ENCODE results near the gene PDE1C. TPM values are rescaled to one million over a fixed set of nuclear protein-coding genes. Genes with fewer than 3 reads are reported as not detected.

The PDE1C gene
- total RNA-seq, 2 donors from 2014 or later = not detected

GRCh38 chr7:31744294-31744874 is 325.8 kb downstream of the PDE1C start:
- no peaks in the 10 kb centered on the region for H3K36me3 Mint-ChIP-seq (ENCODE audit: low read depth)
- peaks cover 10% of the 10 kb centered on the region for H3K27me3 Mint-ChIP-seq
- H3K27ac Mint-ChIP-seq = no peak overlapping the region
- peak; percentile 37 for ATAC-seq (replicated peaks)
- no peaks in the 10 kb centered on the region for H3K4me1 Mint-ChIP-seq
- peaks cover 5% of the 10 kb centered on the region for H3K9me3 Mint-ChIP-seq
- H3K4me3 Mint-ChIP-seq = no peak overlapping the region

DNA sequence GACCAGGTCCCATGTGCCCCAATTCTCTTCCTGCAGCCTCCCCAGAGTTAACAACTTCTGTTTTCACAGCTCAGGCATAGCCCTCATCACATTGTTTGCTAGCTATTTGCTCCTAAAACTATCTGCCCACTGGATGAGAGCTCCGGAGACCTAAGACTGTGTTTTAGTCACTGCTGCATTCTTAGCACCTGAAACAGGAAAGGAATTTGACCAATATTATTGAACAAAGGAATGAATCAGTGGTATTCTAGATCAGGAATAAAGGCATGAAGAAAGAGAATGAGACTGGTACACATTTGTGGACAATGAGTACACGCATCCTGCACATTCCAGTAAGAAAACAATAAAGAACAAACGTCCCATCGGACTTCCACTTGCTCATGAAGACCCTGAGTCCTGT is 328.4 kb downstream of the PDE1C start:
- H3K27ac Mint-ChIP-seq = no peak overlapping the region
- H3K27me3 Mint-ChIP-seq = peaks cover 8% of the 10 kb centered on the region
- H3K9me3 Mint-ChIP-seq = no peaks in the 10 kb centered on the region
- no peaks in the 10 kb centered on the region for H3K36me3 Mint-ChIP-seq (ENCODE audit: low read depth)
- no peak for ATAC-seq (replicated peaks)
- no peaks in the 10 kb centered on the region for H3K4me1 Mint-ChIP-seq
- H3K4me3 Mint-ChIP-seq = no peak overlapping the region

- Mint-ChIP-seq H3K4me3 (no peak overlapping the region), H3K9me3 (peaks cover 3% of the 10 kb centered on the region), H3K27ac (no peak overlapping the region), H3K36me3 (ENCODE audit: low read depth) (no peaks in the 10 kb centered on the region), H3K27me3 (no peaks in the 10 kb centered on the region), H3K4me1 (no peaks in the 10 kb centered on the region)
- ATAC-seq (replicated peaks) = no peak
Measured at GRCh38 chr7:31735991-31736982, 333.9 kb downstream of the PDE1C start.

DNA sequence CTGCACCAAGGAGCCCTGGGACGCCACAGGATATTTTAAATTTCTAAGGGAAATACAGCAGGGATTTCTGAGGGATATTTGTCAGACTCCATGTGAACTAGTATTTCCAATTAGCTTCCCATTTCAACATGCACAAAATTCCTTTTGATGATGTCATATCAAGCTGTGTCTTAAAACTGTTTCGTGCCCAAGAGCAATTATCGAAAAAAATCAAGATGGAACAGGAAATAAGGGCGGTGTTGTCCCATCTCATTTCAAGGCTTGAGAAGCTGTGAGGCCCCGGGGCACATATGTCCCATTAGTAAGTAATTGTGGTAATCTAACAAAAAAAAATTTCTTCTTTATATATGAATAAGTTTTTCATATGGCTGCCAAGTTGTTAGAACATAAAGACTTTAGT is 335.8 kb downstream of the PDE1C start:
- Mint-ChIP-seq H3K4me1 (no peaks in the 10 kb centered on the region), H3K27me3 (no peaks in the 10 kb centered on the region), H3K27ac (no peak overlapping the region), H3K4me3 (no peak overlapping the region), H3K9me3 (peaks cover 8% of the 10 kb centered on the region), H3K36me3 (ENCODE audit: low read depth) (no peaks in the 10 kb centered on the region)
- ATAC-seq (replicated peaks) = no peak

GRCh38 chr7:31729195-31729804 is 340.9 kb downstream of the PDE1C start:
- Mint-ChIP-seq H3K27me3 (no peaks in the 10 kb centered on the region), H3K9me3 (peaks cover 11% of the 10 kb centered on the region), H3K4me1 (no peaks in the 10 kb centered on the region), H3K27ac (no peak overlapping the region), H3K4me3 (no peak overlapping the region), H3K36me3 (ENCODE audit: low read depth) (no peaks in the 10 kb centered on the region)
- ATAC-seq (replicated peaks) = no peak

GRCh38 chr7:31724696-31725095 is 345.5 kb downstream of the PDE1C start:
- ATAC-seq (replicated peaks) = no peak
- Mint-ChIP-seq H3K36me3 (ENCODE audit: low read depth) (no peaks in the 10 kb centered on the region), H3K27me3 (no peaks in the 10 kb centered on the region), H3K4me3 (no peak overlapping the region), H3K9me3 (peaks cover 3% of the 10 kb centered on the region), H3K27ac (no peak overlapping the region), H3K4me1 (no peaks in the 10 kb centered on the region)

DNA sequence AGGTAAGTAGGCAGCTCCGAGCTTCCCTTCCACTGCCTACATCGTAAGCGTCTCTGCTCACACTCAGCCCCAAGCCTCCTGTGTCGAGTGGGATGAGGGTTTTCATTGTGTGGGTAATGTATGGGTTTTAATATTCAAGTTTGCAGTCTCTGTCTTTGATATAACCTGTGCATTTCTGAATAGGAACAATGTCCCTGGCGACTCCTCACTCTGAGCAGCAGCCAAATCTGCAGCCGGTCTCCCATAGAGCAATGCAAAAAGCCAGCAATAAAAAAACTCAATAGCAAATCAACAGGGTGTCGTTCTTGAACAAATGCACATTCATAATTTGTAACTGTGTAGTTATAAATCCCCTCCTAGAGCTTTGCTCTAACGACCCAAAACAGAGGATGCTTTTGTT is 349.8 kb downstream of the PDE1C start:
- Mint-ChIP-seq H3K36me3 (ENCODE audit: low read depth) (no peaks in the 10 kb centered on the region), H3K27me3 (no peaks in the 10 kb centered on the region), H3K9me3 (no peaks in the 10 kb centered on the region), H3K4me1 (no peaks in the 10 kb centered on the region), H3K27ac (no peak overlapping the region), H3K4me3 (no peak overlapping the region)
- no peak for ATAC-seq (replicated peaks)

DNA sequence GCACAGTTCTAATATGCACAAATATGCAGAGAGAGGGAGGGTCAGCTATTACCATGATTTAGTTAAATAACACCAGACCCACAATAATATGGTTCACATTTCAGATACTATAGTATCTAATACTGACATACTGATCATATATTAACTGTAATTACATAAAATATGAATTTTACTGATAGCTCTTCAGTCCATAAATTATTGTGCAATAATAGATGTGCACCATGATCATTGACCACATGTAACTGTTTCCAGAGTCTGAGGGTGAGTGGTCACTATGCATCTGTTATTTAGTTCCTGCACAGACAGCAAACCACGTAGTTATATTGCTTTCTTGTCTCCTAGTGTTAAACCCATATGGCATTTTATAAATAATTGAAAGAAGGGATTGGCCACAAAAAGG is 353.9 kb downstream of the PDE1C start:
- Mint-ChIP-seq H3K9me3 (no peaks in the 10 kb centered on the region), H3K27me3 (no peaks in the 10 kb centered on the region), H3K4me3 (no peak overlapping the region), H3K36me3 (ENCODE audit: low read depth) (no peaks in the 10 kb centered on the region), H3K27ac (no peak overlapping the region), H3K4me1 (no peaks in the 10 kb centered on the region)
- no peak for ATAC-seq (replicated peaks)

GRCh38 chr7:31710171-31710570 is 360.0 kb downstream of the PDE1C start:
- no peak overlapping the region for H3K27ac Mint-ChIP-seq
- H3K36me3 Mint-ChIP-seq (ENCODE audit: low read depth) = no peaks in the 10 kb centered on the region
- H3K9me3 Mint-ChIP-seq = peaks cover 5% of the 10 kb centered on the region
- ATAC-seq (replicated peaks) = no peak
- H3K27me3 Mint-ChIP-seq = no peaks in the 10 kb centered on the region
- H3K4me1 Mint-ChIP-seq = no peaks in the 10 kb centered on the region
- H3K4me3 Mint-ChIP-seq = no peak overlapping the region

GRCh38 chr7:31707089-31707488 is 363.1 kb downstream of the PDE1C start:
- H3K27ac Mint-ChIP-seq = no peak overlapping the region
- H3K4me3 Mint-ChIP-seq = no peak overlapping the region
- ATAC-seq (replicated peaks) = no peak
- H3K36me3 Mint-ChIP-seq (ENCODE audit: low read depth) = no peaks in the 10 kb centered on the region
- no peaks in the 10 kb centered on the region for H3K4me1 Mint-ChIP-seq
- H3K9me3 Mint-ChIP-seq = peaks cover 5% of the 10 kb centered on the region
- no peaks in the 10 kb centered on the region for H3K27me3 Mint-ChIP-seq

GRCh38 chr7:31705377-31705776 is 364.8 kb downstream of the PDE1C start:
- ATAC-seq (replicated peaks) = no peak
- H3K36me3 Mint-ChIP-seq (ENCODE audit: low read depth) = no peaks in the 10 kb centered on the region
- H3K4me1 Mint-ChIP-seq = no peaks in the 10 kb centered on the region
- no peak overlapping the region for H3K27ac Mint-ChIP-seq
- no peak overlapping the region for H3K4me3 Mint-ChIP-seq
- no peaks in the 10 kb centered on the region for H3K27me3 Mint-ChIP-seq
- peaks cover 5% of the 10 kb centered on the region for H3K9me3 Mint-ChIP-seq

- no peak overlapping the region for H3K4me3 Mint-ChIP-seq
- no peaks in the 10 kb centered on the region for H3K27me3 Mint-ChIP-seq
- no peaks in the 10 kb centered on the region for H3K4me1 Mint-ChIP-seq
- no peaks in the 10 kb centered on the region for H3K36me3 Mint-ChIP-seq (ENCODE audit: low read depth)
- no peak for ATAC-seq (replicated peaks)
- H3K9me3 Mint-ChIP-seq = peaks cover 3% of the 10 kb centered on the region
- no peak overlapping the region for H3K27ac Mint-ChIP-seq
Measured at GRCh38 chr7:31702354-31702753, 367.9 kb downstream of the PDE1C start.
